HCEC 1CT (cell line): ENCODE data around the gene SMARCA1.

Experiments
- DNase-seq: peaks from one replicate; pipeline ENCODE4 v3.0.0-alpha.2; 2017

The SMARCA1 gene

GRCh38 chrX:129445436-129445835 lies 77.9 kb downstream of the SMARCA1 start:
- DNase-seq, result no peak

- DNase-seq, result no peak
Observed at GRCh38 chrX:129433945-129434344, 89.3 kb downstream of the SMARCA1 start.

GRCh38 chrX:129433461-129433860 lies 89.8 kb downstream of the SMARCA1 start:
- DNase-seq, result no peak

- DNase-seq, result no peak
Observed at GRCh38 chrX:129427267-129427666, 96.0 kb downstream of the SMARCA1 start.

GRCh38 chrX:129423191-129423590 lies 100.1 kb downstream of the SMARCA1 start:
- DNase-seq, result no peak

DNA sequence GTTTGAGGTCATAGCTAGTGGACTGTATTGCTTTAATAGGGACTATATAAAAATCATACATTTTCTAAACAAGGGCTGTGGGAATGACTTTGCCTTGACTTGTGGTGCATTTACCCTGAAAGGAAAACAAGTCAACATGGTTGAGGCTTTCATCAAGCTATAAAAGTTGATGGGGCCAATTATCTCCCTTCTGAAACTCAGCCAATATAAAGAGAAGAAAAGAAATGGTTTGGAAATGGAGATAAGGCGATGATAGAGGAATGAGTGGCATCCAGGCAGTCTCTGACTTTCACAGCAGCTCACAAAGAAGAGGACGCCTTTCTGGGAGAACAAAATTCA lies 118.7 kb downstream of the SMARCA1 start:
- no peak for DNase-seq

DNA sequence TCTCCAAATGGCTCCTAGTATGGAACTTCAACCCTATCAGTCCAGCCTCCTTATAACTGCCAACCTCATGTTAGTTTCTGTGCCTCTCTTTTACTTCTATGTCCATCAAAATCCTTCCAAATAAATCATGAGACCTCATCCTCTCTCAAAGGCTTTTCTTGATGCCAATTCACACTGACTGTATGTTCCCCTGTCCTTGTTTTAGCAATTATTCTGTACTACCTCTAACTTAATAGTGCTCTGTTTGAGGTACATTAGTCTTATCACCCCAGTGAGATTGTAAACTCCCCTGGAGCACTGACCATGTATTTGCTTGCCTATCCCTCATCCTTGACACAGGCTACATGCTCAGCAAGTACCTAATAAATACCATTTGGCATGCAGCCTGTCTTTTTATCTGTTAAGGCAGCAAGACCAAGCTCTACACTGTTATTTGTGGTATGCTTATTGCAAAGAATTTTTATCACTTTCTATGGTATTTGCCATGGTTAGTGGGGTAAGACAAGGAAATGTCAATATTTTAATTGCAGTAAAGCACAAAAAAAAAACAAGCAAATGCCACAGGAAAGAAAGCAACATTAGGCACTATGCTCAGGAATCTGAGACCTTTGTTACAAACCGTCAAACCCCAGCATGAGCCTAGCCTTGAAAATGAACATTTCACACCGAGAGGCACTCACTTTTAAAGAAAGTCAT lies 119.2 kb downstream of the SMARCA1 start:
- no peak for DNase-seq
